Hepatic stellate cell (primary cell): ENCODE data around the gene SYNM.

Experiments
- DNase-seq: peaks from one replicate; pipeline ENCODE4 v3.0.0; 2011; ENCODE audit warnings: low spot score

Gene SYNM

GRCh38 chr15:99143655-99144610, 39.1 kb downstream of the SYNM start:
- no peak for DNase-seq

GRCh38 chr15:99145005-99145404, 40.1 kb downstream of the SYNM start:
- no peak for DNase-seq

- DNase-seq = no peak
Measured at GRCh38 chr15:99145778-99146177, 40.9 kb downstream of the SYNM start.

GRCh38 chr15:99146661-99147060, 41.8 kb downstream of the SYNM start:
- DNase-seq = no peak

GRCh38 chr15:99148851-99149276, 44.0 kb downstream of the SYNM start:
- no peak for DNase-seq

- DNase-seq = no peak
Measured at GRCh38 chr15:99149366-99149765, 44.5 kb downstream of the SYNM start.

GRCh38 chr15:99151156-99151555, 46.3 kb downstream of the SYNM start:
- no peak for DNase-seq

GRCh38 chr15:99153026-99153535, 48.2 kb downstream of the SYNM start:
- no peak for DNase-seq

- no peak for DNase-seq
Measured at GRCh38 chr15:99154271-99154670, 49.4 kb downstream of the SYNM start.

GRCh38 chr15:99155961-99156443, 51.1 kb downstream of the SYNM start:
- DNase-seq = peak; percentile 31

- peak; percentile 32 for DNase-seq
Measured at GRCh38 chr15:99157456-99157855, 52.6 kb downstream of the SYNM start.

GRCh38 chr15:99158626-99159412, 53.9 kb downstream of the SYNM start:
- no peak for DNase-seq

GRCh38 chr15:99163271-99164062, 58.6 kb downstream of the SYNM start:
- DNase-seq = no peak

GRCh38 chr15:99164119-99164518, 59.2 kb downstream of the SYNM start:
- no peak for DNase-seq

GRCh38 chr15:99165020-99165790, 60.3 kb downstream of the SYNM start:
- DNase-seq = no peak

GRCh38 chr15:99165956-99166689, 61.2 kb downstream of the SYNM start:
- DNase-seq = no peak

GRCh38 chr15:99167201-99167600, 62.3 kb downstream of the SYNM start:
- no peak for DNase-seq

GRCh38 chr15:99167640-99168039, 62.8 kb downstream of the SYNM start:
- DNase-seq = no peak

- no peak for DNase-seq
Measured at GRCh38 chr15:99168601-99169580, 64.0 kb downstream of the SYNM start.
